GM21723 (cell line): Measurements from ENCODE around the gene NELL1.

Experiments
- ATAC-seq: cut with Tn5 transposase; IDR thresholded peaks from one replicate; pipeline ENCODE4 v1.9.1; 2021; ENCODE audit warnings: mild to moderate bottlenecking, moderate library complexity; ENCODE audit not compliant: unreplicated experiment

Gene NELL1

DNA sequence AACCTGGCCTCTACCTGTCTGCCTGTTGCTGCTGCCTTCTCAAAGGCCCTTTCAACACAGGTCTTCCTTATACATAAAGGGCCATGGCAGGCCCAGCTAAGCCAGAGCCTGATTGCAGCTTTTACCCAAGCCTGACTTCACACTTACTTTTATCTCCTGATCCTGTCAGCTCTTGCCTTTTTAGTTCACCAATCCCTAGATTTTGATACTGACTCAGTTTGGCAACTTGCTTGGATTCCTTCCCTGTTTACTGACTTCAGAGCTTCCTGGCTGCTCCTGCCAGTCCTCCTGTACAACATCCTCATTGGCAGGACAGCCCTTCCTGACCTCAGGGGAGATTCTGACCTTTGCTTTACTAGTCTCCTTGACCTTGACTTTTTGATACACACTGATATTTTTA lies 195.2 kb downstream of the NELL1 start:
- no peak for ATAC-seq

DNA sequence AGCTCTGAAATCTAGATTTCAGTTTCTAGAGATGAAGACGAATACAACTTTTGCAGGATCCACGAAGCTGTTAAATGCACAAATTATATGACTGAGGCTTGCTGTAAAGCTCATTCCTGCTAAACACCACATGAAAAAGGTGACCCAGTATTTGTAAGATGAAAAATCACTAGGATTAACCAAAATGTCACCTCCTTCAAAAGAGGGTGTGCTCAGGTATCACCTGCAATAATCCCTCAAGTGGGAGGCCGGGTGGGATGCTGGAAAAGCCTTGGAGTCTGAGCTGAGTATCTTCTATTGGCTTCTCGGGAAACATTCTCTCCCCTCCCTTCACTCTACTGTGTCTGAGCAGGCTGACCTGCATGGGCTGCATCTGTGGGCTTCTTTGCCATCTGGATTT lies 195.8 kb downstream of the NELL1 start:
- no peak for ATAC-seq

DNA sequence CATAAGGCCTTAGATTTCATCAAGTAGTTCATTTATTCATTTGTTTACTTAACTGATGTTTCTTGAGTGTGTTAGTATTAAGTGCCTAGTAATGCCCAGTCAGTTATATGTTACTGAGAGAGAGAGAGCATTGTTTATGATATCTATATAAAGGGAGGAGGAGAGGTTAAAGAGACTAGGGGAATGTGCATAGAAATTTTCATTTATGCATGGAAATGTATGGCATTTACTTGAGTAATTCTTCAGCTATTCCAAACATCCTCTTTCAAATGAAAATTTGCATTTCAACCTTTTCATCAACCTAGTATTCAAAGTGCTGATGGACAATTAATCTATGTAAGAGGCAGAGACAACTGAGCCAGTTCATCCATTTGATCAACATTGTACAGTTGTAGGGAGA lies 199.7 kb downstream of the NELL1 start:
- ATAC-seq, result no peak

DNA sequence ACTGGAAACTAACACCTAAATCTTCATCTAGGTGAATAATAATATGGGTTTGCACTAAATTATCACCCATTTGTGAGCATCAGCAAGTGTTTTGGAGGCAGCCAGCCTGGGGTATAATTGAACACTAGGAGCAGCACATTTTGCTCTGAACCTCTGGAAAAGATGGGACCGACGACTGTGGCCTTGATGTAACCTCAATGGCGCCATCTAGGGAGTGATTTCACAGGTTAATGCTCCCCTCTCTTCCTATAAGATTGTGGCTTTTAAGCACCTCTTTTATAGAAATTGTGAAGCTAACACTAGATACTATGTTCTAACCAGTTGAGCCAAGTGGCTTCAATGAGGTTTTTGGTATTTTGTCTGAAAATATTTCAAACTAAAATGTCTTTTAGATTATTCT lies 203.7 kb downstream of the NELL1 start:
- no peak for ATAC-seq

DNA sequence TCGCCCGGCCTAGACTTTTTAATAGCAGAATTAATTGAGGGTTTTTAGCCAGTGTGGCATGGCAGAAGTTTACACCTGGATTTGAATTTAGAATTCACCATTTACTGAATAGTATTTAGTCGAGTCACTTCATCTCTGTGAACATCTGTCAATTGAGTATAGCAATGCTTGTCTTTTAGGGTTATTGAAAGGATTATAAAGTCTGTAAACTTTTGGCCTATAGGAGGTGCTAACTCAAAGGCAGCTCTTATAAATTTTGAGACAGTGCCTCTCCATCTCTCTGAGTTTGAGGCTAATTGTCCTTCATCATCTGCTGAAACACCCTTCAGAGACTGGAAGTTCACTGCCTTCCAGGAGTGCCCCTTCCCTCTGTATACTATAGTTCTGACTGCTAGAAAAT lies 205.0 kb downstream of the NELL1 start:
- no peak for ATAC-seq

DNA sequence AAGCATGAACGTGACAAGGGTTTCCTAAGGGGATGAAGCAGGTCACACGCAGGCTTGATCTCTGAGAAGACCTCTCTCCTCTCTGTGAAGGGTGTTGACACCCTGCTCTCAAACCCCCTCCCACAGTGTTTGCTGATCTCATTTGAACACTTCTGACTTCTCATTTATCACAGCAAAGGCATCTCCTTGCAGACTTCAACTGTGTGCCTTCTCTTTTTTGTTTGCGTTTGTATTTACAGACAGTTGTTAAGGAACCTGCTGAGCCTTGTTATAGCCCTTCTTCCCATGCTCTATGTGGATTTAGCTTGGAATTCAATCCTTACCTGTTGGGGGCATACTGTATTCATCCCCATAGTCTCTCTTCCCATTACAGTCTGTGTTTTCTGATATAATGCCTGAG lies 206.5 kb downstream of the NELL1 start:
- no peak for ATAC-seq

DNA sequence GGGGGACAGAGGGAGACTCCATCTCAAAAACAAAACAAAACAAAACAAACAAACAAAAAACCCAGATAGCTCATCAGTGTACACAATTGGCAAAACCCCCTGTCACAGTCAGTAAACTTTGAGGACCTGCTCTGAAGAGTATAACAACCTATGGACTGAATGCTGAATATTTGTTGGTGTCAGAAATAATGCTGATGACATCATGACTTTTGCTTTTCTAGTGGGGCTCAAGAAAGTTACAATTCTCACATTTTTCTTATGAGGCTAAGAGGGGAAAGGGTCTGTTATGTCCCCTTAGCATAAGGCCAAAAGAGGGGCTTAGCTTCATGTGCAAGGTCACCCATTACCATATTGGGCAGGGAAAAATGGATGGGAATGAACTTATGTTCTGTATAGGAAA lies 207.4 kb downstream of the NELL1 start:
- ATAC-seq, result no peak

DNA sequence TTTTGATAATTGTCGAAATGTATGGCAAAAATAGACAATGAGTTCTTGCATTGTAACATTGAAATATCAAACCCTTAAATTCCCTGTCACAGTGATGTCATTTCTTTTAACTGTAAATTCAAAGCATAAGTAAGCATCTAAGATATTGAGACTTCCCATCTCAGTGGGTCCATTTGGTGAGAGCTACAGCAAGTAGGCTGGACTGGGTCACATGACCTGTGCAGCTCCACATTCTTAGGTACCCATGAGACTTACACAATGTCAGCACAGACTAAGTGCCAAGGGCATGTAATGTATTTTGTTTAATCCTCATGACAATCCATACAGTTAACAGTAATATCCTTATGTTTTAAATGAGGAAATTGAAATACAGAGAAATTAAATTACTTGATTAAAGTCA lies 210.7 kb downstream of the NELL1 start:
- ATAC-seq, result no peak

DNA sequence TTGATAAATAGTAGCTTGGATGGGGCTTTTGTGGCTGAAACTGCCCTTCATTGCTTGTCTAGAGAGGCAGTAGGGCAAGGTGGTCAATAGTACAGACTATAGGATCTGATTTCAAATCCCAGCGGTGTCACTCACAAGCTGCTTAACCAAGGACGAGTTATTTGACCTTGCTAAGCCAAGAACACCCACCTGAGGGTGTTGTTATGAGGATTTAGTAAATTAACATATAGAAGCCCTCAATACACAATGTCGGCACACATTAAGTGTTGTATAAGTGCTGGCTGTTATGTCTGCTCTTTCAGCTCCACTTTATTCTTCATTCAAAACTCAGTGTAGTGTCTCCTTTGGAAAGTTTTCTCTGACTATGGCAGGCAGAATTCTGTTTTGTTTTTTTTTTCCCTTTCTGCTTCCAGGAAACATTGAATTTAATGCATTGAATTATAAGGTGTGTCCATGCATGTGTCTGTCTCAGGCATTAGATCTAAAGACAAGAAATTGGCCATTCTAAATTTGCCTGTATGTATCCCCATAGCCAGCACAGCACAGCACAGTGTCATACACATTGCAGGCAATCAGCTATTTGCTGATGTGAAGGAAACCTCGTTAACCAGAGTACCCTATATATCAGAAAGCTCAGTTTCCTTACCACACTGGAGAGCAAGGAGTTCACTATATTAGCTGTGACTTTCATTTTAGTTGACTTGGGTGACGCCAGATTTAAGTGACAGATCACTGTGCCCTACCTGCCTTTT lies 212.1 kb downstream of the NELL1 start:
- ATAC-seq, result no peak

DNA sequence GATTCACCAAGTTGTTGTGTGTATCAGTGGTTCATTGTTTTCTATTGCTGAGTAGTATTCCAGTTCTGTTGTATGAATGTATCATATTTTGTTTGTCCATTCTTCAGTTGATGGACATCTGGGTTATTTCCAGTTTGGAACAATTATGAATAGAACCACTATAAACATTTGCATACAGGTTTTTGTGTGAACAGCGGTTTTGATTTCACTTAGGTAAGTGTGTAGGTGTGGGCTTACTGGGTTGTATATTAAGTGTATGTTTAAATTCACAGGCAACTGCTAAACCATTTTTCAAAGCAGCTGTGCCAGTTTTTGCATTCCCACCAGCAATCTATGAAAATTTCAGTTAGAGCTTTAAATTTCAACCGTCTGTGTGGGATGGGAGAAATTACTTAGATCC lies 217.8 kb downstream of the NELL1 start:
- no peak for ATAC-seq

DNA sequence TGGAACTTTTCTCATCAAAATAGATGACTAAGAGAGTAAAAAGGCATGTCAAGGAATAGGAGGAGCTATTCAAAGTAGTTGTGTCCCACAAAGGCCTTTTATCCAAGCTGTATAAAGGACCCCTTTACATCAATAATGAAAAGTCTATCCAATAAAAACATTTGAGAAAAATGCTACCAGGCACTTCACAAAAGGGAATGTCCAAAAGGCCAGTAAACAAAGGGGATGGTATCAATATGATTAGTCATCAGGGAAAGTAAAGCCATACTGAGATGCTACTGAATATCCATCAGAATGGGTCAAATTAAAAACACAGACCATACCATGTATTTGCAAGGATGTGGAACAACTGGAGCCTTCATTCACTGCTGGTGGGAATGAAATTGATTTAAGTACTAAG lies 224.9 kb downstream of the NELL1 start:
- ATAC-seq, result no peak

DNA sequence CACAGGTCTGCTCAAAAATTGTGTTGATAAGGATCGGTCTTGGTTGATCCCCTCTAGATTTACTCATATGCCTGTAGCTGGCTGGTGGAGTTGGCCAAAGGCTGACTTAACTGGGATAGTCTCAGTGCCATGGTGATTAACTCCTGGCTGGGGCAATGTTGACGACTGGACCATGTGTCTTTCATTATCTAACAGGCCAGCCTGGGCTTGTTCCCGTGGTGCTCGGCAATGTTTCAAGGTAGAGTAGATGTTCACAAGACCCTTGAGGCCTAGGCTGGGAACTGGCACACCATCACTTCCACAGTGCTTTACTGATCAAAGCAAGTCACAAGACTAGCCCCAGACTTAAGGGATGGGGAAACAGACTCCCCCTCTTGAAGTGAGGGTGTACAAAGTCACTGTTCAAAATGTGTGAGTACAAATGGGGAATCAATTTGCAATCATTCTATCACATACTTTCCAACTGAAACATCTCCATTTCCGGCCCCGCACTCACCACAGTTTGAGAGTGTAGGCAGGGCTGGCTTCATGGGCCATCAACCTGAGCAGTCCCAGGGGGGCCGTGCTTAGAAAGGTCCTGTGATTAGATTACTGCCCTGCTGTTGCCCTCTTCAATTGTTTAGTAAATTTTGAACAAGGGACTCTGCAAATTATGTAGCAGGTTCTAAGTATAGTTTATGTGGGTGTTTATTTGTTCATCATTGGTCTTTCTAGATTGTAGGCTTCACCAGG lies 240.8 kb downstream of the NELL1 start:
- ATAC-seq, result no peak

DNA sequence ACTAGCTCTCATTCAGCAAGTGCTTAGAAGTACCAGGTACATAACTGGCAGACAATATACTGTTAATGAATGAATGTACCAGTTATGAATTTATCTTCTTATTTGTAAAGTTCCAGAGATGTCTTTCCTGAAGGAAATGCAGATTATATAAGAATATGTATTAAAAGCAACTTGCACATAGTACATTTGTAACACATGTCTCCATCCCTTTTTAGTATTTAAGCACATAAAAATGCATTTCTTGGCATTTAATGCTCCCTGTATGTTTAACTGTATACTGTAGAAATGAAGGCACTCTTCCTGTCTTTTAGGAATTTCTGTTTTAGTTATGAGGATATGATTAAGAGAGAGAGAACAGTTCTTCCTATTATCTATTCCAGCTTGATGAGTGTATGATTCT lies 241.3 kb downstream of the NELL1 start:
- ATAC-seq, result no peak

DNA sequence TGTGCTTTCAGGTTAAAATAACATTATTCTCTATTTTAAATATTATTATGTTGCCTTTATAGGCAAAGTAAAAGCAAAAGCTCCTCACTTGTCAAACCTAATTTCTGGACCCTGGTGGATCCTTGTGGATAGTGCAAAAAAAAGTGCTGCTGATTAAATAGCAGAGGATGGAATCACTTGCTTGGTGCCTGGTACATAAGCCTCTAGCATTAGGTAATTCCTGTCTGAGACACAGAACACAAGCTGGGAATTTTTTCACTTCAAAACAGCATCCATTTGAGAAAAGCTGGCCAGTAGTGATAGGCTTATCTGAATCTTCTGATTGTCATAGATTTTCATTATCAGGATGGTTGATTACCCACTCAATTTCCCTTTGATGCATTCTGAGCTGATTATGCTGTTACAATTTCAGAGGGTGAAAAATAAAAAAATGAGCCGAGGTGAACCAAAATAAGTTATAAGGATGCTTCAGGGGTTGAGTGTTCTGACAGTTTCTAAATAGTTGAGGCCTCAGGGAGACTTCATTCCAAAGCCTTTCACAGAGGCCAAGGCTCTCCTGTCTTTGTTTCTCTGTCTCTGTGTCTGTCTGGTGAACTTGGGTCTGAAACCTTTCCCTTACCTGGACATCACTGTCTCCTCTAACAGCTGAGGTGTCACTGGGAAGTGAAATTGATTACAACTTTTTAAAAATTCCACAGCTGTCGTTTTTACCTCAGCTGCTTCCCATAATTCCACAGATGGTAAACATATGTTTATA lies 242.9 kb downstream of the NELL1 start:
- no peak for ATAC-seq

DNA sequence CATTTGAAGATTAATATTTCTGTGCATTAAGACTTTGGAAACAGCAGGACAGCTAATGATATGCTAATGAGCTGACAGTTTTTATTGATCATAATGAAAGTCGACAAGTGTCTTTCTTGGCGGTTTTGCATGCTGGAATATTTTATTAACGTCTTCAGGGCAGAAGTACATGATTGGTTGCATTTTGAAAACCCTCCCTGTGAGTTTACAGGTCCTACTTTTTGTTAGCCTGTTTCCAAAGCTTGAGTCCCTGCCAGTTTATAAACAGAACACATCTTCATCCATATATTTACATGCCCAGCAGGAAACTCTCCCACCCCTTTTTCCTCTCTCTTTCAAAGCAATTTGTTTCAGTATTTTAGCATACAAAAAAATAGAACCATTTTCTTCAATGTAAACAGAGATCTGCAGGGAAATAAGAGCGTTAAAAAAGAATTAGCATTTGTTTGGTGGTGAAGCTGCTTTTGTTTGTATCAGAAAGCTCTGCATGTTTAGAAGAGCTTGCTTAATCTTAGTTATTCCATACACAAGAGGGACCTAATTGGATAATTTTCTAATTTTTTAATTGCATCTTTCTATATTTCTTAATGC lies 243.6 kb downstream of the NELL1 start:
- no peak for ATAC-seq

DNA sequence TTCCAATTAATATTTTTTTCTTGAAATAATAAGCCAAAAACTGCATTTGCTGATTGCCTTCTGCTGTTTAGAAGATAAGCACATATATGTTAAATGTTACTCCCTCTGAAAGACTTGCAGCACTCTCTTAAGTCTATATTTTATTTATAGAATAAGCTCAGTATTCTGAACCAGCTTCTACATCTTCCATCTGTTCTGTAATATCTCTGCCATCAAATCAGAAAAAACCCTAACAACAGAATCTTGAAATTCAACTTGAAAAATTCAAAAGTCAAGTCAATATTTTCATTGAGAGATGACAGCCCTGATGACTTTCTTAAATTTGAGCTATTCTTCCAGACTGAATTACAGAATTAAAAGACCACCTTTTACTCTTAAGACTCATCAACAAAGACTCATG lies 247.9 kb downstream of the NELL1 start:
- no peak for ATAC-seq

DNA sequence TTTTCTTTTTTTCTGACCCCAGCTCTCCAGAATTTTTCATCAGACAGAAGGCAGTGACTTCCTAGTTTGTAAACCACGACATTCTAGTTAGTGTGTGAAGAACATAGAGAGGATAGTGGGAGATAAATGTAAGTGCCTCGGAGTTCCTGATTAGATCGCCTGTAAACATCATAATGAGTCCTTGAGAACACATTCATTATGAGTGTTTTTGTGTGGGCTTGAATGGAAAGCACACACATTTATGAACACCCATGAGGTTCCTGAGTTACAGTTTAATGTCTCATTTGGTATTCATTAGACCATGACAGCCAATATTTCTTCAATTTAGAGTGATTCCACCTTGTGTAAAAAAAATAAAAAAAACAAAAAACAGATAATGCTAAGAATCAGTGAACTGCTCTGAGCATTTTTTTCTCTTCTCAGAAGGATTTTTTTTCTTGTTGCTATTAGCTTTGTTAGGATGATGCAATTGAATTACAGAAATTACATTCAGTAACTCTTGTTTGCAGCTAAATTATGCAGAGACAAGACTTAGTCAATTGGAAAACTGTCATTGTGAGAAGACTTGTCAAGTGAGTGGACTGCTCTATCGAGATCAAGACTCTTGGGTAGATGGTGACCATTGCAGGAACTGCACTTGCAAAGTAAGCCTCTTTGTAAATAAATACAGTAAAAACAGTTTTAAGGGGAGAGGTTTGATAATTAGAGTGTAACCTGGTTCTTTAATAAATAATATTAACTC lies 257.6 kb downstream of the NELL1 start:
- ATAC-seq, result no peak

DNA sequence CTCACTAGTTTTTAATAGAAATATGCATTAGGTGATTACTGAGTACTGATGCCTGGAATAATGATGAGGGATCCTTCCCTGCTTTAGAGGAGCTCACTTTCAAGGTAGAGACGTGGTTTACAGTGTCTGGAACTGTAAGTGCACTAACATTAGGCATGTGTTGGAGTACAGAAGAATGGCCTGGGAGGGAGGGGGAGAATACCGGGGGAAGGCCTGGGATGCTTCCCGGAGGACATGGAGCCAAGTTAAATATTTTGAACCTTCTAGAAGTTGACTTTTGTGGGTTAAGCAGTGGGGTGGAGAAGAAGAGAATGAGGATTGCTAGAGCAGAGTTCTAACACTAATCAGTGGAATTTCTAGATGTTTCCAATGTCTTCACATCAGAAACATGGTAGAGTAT lies 261.6 kb downstream of the NELL1 start:
- no peak for ATAC-seq

DNA sequence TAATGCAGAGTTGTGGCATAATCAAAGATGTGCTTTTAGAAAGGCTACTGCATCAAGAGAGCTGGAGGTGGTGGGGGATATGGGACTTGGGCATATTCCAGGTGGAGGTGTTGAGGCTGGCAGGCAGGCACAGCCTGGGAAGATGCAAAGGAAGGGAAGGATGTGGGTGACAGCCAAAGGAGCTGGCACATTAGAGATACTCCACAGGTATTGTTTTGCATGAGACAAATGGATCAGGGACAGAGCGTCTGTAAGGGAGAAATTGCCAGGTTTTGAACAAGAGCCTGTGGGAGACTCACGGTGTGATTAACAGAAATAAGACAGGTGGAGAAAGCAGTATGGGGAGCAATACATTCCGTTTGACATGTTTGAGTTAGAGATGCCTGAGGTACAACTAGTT lies 263.7 kb downstream of the NELL1 start:
- ATAC-seq, result no peak

DNA sequence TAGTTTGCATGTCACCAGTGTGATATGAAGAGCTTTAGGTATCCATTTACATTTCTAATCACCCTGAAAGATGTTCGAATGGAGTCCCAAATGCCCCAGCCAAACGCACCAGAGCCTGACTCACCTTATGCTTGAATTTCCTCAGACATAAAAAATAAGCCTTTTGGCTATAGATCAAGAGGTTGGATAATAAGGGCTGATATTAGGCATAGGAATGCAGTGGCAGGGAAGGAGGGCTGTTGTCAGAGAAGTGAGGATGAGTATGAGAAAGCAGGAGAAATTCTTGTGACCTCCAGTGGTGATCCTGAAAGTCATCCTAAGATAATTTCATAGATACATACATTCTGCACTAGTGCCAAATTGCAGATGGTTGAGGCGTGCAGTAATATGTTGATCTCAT lies 264.6 kb downstream of the NELL1 start:
- no peak for ATAC-seq

DNA sequence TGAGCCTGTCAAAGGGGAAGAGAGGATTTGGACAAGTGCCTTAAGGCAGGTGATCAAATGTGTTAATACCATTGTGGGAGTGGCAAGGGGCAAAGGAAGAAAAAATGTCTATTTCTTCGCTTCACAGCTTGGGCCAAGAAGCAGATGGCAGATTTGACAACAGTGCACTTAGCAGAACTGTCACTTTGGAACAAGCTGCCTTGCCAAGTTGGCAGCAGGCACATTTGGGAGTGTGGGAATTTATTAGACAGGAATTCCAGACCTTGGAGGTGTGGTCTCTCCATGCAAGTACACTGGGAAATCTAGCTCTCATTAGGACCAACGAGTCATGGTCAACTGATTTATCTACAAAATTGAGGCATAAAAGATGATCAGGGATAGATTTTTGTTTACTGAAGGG lies 265.1 kb downstream of the NELL1 start:
- no peak for ATAC-seq
